ENCODE measurements around the gene PLVAP. TPM values are rescaled to one million over a fixed set of nuclear protein-coding genes. Genes with fewer than 3 reads are reported as not detected.

PLVAP gene
- total RNA-seq, 1 experiment from 2014 or later, result not detected

- no peak overlapping the region for H3K4me3 ChIP-seq
- no peaks in the 10 kb centered on the region; the same call in 1 of the 2 replicates for H3K4me1 ChIP-seq
- H3K27ac ChIP-seq, result no peak overlapping the region
- H3K9me3 ChIP-seq (replicated peaks), result no peaks in the 10 kb centered on the region
- no peaks in the 10 kb centered on the region for H3K36me3 ChIP-seq
- no peak for DNase-seq
- H3K27me3 ChIP-seq, result no peaks in the 10 kb centered on the region
Observed at GRCh38 chr19:17328517-17329365, 48.4 kb downstream of the PLVAP start.

DNA sequence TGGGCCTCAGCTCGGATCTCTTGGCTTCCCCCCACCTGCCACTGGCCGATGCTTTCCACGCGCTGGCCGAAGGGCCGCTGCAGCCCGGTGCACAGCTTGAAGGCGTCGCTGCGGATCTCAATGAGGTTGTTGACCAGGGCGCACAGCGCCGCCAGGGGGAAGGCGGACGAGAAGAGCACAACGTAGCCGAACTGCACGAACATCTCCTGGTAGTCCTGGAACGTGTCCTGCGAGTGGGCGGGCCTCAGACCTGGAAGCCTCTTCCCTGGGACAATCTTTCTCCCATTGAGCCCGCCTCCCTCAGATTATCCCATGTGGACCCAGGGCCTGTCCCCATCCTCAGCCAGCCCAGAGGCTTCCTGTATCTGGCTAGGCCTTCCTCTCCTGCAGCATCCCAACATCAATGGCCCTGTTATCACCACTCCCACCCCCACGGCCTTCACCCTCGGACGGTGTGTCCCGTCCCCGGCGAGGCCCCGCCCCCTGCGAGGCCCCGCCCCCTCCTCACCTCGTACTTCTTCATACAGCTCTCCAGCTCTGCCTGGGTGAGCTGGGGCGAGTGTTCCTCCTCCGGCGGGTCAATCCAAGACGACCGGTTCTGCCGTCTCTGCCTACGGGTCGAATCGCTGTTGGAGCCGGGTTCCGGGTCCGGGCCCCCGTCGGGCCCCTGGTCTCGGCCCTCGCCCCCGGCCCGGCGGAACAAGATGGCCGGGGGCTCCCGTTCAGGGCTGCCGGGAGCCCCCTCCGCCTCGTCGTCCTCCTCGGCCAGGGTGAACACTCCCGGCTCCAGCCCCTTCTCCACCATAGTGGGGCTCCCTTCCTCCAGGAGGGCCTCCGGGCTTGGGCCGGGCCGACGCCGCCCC lies 49.3 kb downstream of the PLVAP start:
- H3K4me3 ChIP-seq, result no peak overlapping the region
- H3K36me3 ChIP-seq, result no peaks in the 10 kb centered on the region
- no peak for DNase-seq
- H3K9me3 ChIP-seq (replicated peaks), result no peaks in the 10 kb centered on the region
- no peak overlapping the region for H3K27ac ChIP-seq
- H3K4me1 ChIP-seq, result no peaks in the 10 kb centered on the region; the same call in 1 of the 2 replicates
- H3K27me3 ChIP-seq, result no peaks in the 10 kb centered on the region

GRCh38 chr19:17327068-17327653 lies 50.0 kb downstream of the PLVAP start:
- H3K27me3 ChIP-seq, result no peaks in the 10 kb centered on the region
- H3K36me3 ChIP-seq, result no peaks in the 10 kb centered on the region
- no peak for DNase-seq
- no peaks in the 10 kb centered on the region for H3K9me3 ChIP-seq (replicated peaks)
- H3K27ac ChIP-seq, result no peak overlapping the region
- H3K4me3 ChIP-seq, result no peak overlapping the region
- H3K4me1 ChIP-seq, result no peaks in the 10 kb centered on the region; the same call in 1 of the 2 replicates

DNA sequence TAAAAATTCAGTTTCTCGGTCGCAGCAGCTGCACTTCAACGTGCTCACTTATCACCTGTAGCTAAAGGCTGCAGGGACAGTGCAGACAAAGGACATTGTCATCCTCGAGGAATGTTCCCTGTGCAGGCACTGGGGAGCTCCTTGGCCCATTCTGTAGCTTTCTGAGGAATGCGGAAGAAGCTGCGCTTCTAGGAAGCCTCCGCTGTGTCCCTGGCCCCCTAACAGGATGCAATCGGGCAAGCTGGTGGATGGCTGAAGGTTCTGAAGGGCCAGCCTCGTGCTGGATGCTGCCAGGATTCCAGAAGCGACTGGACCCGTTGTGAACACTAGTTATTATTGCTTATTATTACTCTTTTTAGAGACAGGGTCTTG lies 50.6 kb downstream of the PLVAP start:
- no peak for DNase-seq
- Histone ChIP-seq H3K4me1 (peaks cover 5% of the 10 kb centered on the region), H3K9me3 (replicated peaks) (no peaks in the 10 kb centered on the region)

GRCh38 chr19:17325881-17326594 lies 51.1 kb downstream of the PLVAP start:
- H3K9me3 ChIP-seq (replicated peaks), result no peaks in the 10 kb centered on the region
- peaks cover 10% of the 10 kb centered on the region for H3K4me1 ChIP-seq
- H3K27ac ChIP-seq, result no peak overlapping the region
- H3K4me3 ChIP-seq, result no peak overlapping the region
- no peaks in the 10 kb centered on the region for H3K27me3 ChIP-seq
- no peak for DNase-seq
- peaks cover 4% of the 10 kb centered on the region; the same call in 1 of the 2 replicates for H3K36me3 ChIP-seq

More for the DNA sequence above, 50.6 kb downstream of the PLVAP start:
- Histone ChIP-seq H3K36me3 (no peaks in the 10 kb centered on the region), H3K27me3 (no peaks in the 10 kb centered on the region), H3K4me3 (no peak overlapping the region), H3K27ac (no peak overlapping the region)

- H3K4me3 ChIP-seq, result no peak overlapping the region
- DNase-seq, result no peak
- no peaks in the 10 kb centered on the region for H3K27me3 ChIP-seq
- H3K4me1 ChIP-seq, result peaks cover 10% of the 10 kb centered on the region
- H3K9me3 ChIP-seq (replicated peaks), result no peaks in the 10 kb centered on the region
- H3K27ac ChIP-seq, result no peak overlapping the region
- H3K36me3 ChIP-seq, result peaks cover 13% of the 10 kb centered on the region
Observed at GRCh38 chr19:17325133-17325532, 52.0 kb downstream of the PLVAP start.

- H3K4me3 ChIP-seq, result no peak overlapping the region
- H3K27ac ChIP-seq, result no peak overlapping the region
- H3K4me1 ChIP-seq, result peaks cover 10% of the 10 kb centered on the region
- no peaks in the 10 kb centered on the region for H3K9me3 ChIP-seq (replicated peaks)
- DNase-seq, result no peak
- H3K36me3 ChIP-seq, result peaks cover 17% of the 10 kb centered on the region
- no peaks in the 10 kb centered on the region for H3K27me3 ChIP-seq
Observed at GRCh38 chr19:17324357-17325114, 52.6 kb downstream of the PLVAP start.

DNA sequence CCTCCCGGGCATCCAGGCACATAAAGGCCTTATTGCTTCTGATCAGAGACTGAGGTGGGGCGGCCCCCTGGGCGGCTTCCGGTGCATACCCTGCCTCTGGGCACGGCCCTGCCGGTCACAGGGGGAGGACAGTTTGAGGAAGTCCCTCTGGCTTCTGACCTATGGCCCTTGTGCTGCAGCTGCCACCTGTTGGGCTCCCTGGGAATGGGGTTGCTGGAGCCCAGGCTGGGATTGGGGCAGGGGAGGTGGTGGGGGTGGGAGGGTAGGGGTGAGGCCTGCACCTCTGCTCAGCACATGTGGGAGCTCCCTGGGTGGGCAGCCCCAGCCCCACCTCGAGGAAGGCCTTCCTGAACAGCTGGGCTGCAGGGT lies 53.2 kb downstream of the PLVAP start:
- no peak for DNase-seq
- Histone ChIP-seq H3K4me1 (peaks cover 10% of the 10 kb centered on the region), H3K27ac (no peak overlapping the region), H3K4me3 (no peak overlapping the region), H3K36me3 (peaks cover 22% of the 10 kb centered on the region), H3K9me3 (replicated peaks) (no peaks in the 10 kb centered on the region), H3K27me3 (no peaks in the 10 kb centered on the region)

DNA sequence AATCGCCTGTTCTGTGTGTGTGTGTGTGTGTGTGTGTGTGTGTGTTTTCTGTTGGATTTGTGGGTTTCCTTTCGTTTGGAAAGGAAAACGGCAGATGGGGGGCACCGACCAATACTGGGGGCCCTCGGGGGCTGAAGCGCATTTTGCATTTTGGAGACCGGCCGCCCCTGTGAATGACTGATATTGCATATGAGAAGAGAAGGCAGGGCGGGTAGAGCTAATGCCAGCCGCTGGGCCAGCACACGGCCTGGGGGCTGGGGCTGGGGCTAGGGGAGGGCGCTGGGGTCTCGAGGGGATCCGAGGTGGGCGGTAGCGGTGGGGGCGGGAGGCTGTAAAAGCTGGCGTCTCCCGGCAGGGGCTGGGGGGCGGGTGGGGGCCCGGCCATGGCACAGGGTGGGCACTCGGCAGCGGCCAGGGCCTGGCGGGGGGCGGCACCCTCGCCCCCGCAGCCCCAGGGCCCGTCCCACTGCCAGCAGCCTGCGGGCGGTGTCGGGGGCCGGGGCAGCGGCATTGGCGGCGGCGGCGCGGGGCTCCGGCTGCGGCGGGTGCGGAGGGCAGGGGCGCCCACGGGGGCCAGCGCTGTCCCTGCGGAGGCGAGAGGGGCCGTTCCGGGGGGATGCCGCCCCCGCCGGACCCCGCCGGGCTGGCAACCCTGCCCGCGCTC lies 53.7 kb downstream of the PLVAP start:
- Histone ChIP-seq H3K27ac (no peak overlapping the region), H3K27me3 (no peaks in the 10 kb centered on the region), H3K4me3 (no peak overlapping the region), H3K4me1 (peaks cover 10% of the 10 kb centered on the region), H3K9me3 (replicated peaks) (no peaks in the 10 kb centered on the region), H3K36me3 (peaks cover 22% of the 10 kb centered on the region)
- no peak for DNase-seq

DNA sequence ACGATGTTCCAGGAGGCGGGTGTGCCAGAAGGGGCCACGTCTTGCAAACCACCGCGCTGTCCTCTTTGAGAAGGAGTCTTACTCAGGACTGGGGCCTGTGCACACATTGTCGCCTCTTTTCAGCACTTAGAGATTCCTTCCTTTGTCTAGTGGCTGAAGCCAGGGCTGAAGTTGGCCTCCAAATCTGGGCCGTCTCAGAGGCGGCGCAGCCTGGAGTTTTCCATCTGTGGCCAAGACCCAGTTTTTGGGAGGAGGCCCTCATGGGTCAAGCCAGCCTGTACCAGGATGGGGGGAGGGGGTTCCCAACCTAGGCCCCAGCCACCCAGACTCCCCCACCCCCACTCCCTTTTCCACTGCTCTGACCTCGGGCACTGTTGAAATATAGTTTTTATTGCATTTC lies 54.3 kb downstream of the PLVAP start:
- DNase-seq, result no peak
- no peaks in the 10 kb centered on the region for H3K27me3 ChIP-seq
- H3K9me3 ChIP-seq (replicated peaks), result no peaks in the 10 kb centered on the region
- H3K4me3 ChIP-seq, result no peak overlapping the region
- H3K27ac ChIP-seq, result no peak overlapping the region
- H3K36me3 ChIP-seq, result peaks cover 24% of the 10 kb centered on the region
- H3K4me1 ChIP-seq, result peaks cover 10% of the 10 kb centered on the region

DNA sequence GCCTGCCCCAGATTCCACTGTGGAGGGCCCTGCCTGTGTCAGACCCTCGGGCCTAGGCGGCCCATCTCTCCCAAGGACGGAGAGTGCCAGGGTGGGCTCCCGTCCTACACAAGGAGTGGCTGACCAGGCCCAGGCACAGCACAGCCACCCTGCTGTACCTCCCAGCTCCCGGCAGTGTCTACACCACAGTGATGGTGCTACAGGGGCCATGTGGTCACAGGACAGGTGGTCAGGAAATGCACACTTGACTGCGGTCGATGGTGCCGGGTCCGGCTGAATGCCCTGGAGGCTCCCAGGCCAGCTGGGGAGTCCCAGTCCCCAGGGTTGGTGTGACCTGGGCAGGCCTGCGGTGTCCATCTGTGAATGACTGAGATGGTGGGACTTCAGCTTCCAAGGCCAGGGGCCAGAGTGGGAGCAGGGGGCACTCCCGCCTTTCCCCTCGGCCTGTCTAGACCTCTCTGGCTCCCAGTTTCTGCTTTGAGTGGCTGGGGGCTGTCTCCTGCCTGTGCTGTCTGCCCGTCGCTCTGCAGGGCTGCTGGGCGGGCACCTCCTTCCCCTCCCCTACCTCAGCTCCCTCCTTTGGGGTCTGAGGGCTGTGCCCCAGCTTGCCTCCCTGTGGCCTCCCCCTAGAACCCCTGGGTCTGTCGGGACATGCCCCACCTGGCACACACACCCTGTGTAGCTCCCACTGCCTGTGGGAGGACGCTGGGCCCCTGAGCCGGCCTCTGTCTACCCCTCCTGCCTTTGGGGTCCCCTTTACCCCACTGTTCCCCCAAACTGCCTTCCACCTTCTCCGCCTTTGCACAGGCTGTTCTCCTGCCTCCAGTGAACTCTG lies 55.3 kb downstream of the PLVAP start:
- DNase-seq, result peak; percentile 64 to 68
- Histone ChIP-seq H3K4me3 (no peak overlapping the region), H3K4me1 (peaks cover 10% of the 10 kb centered on the region), H3K36me3 (peaks cover 25% of the 10 kb centered on the region), H3K27me3 (no peaks in the 10 kb centered on the region), H3K27ac (0 out of 2 replicates have a peak overlapping the region, but pooled peaks have one; percentile 19), H3K9me3 (replicated peaks) (no peaks in the 10 kb centered on the region)

DNA sequence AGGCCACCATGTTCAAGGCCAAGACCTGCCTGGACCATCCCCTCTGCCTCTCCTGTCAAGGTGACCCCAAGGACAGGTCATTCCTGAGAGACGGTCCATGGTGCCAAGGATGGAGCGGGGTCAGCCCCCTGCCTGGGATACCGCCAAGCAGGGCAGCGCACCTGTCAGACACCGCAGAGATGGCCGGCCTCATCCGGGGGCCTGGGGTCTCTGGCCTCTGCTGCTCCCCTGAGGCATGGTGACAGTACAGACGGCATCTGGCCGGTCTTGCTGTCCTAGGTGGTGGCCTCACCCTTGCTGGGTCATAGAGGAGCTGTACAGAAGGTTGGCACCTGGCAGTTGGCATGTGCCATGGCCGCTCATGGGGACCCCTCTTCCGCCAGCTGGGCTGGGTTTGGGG lies 56.7 kb downstream of the PLVAP start:
- H3K27me3 ChIP-seq, result no peaks in the 10 kb centered on the region
- H3K4me1 ChIP-seq, result peaks cover 10% of the 10 kb centered on the region
- H3K9me3 ChIP-seq (replicated peaks), result no peaks in the 10 kb centered on the region
- no peak overlapping the region for H3K27ac ChIP-seq
- peaks cover 34% of the 10 kb centered on the region for H3K36me3 ChIP-seq
- H3K4me3 ChIP-seq, result no peak overlapping the region
- DNase-seq, result no peak

Data from SJCRH30 (cell line).